Effector memory CD4-positive, alpha-beta T cell (primary cell): ENCODE measurements around the gene MPPED2.

Experiments used
- DNase-seq, 3 donors: peaks; one replicate each; pipeline ENCODE4 v3.0.0-alpha.2; 2020
- H3K27ac ChIP-seq: 2 replicates; pipeline ENCODE4 v1.7.0; 2013; ENCODE audit warnings: mild to moderate bottlenecking, low read length, moderate library complexity; ENCODE audit not compliant: insufficient read depth, poor library complexity, severe bottlenecking
- H3K27me3 ChIP-seq: replicated peaks from 2 replicates; pipeline ENCODE4 v1.7.0; 2013; ENCODE audit warnings: mild to moderate bottlenecking, low read length; ENCODE audit not compliant: insufficient read depth, control insufficient read depth, poor library complexity, severe bottlenecking
- H3K36me3 ChIP-seq: 2 replicates; pipeline ENCODE4 v1.7.0; 2013; ENCODE audit warnings: mild to moderate bottlenecking, low read length, moderate library complexity; ENCODE audit not compliant: control insufficient read depth, insufficient read depth
- H3K4me1 ChIP-seq: 2 replicates; pipeline ENCODE4 v1.7.0; 2013; ENCODE audit warnings: low read length, mild to moderate bottlenecking; ENCODE audit not compliant: control insufficient read depth, insufficient read depth, poor library complexity, severe bottlenecking
- H3K4me3 ChIP-seq: 2 replicates; pipeline ENCODE4 v1.7.0; 2013; ENCODE audit warnings: low read length, low read depth, mild to moderate bottlenecking; ENCODE audit not compliant: insufficient read depth, poor library complexity, severe bottlenecking
- H3K9me3 ChIP-seq: 2 replicates; pipeline ENCODE4 v1.7.0; 2013; ENCODE audit warnings: mild to moderate bottlenecking, low read length, moderate library complexity; ENCODE audit not compliant: control insufficient read depth

The MPPED2 gene

GRCh38 chr11:30462421-30462820 lies 123.7 kb downstream of the MPPED2 start:
- DNase-seq, result no peak
- H3K36me3 ChIP-seq, result no peaks in the 10 kb centered on the region
- no peaks in the 10 kb centered on the region for H3K27me3 ChIP-seq
- no peak overlapping the region for H3K4me3 ChIP-seq
- H3K4me1 ChIP-seq, result no peaks in the 10 kb centered on the region
- H3K27ac ChIP-seq, result no peak overlapping the region
- no peaks in the 10 kb centered on the region for H3K9me3 ChIP-seq

- Histone ChIP-seq H3K36me3 (no peaks in the 10 kb centered on the region), H3K27me3 (no peaks in the 10 kb centered on the region), H3K27ac (no peak overlapping the region), H3K9me3 (no peaks in the 10 kb centered on the region), H3K4me1 (no peaks in the 10 kb centered on the region), H3K4me3 (no peak overlapping the region)
- no peak for DNase-seq
Observed at GRCh38 chr11:30459821-30460220, 126.3 kb downstream of the MPPED2 start.

GRCh38 chr11:30459306-30459705 lies 126.8 kb downstream of the MPPED2 start:
- no peak for DNase-seq
- Histone ChIP-seq H3K4me1 (no peaks in the 10 kb centered on the region), H3K9me3 (no peaks in the 10 kb centered on the region), H3K27me3 (no peaks in the 10 kb centered on the region), H3K4me3 (no peak overlapping the region), H3K27ac (no peak overlapping the region), H3K36me3 (no peaks in the 10 kb centered on the region)

DNA sequence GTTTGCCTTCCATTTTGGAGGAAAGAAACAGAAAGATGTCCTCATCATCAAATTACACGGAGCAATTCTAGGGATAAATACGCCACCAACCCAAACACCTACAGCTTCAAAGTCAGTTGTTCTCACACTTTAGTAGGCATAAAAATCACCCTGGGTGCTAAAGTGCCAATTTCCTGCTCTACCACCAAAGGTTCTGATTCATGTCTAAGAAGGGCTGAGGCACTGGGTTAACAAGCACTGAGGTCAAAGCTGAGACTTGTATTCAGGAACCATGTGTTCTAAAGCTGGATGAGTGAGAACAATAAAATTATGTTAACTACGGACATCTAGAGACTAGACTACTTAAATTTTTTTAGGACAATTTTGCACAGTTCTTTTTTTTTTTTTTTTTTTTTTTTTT lies 127.6 kb downstream of the MPPED2 start:
- Histone ChIP-seq H3K36me3 (no peaks in the 10 kb centered on the region), H3K27ac (no peak overlapping the region), H3K27me3 (no peaks in the 10 kb centered on the region), H3K4me3 (no peak overlapping the region), H3K9me3 (no peaks in the 10 kb centered on the region), H3K4me1 (no peaks in the 10 kb centered on the region)
- DNase-seq, result no peak

GRCh38 chr11:30457087-30457486 lies 129.1 kb downstream of the MPPED2 start:
- H3K9me3 ChIP-seq, result no peaks in the 10 kb centered on the region
- DNase-seq, result no peak
- H3K4me1 ChIP-seq, result no peaks in the 10 kb centered on the region
- H3K4me3 ChIP-seq, result no peak overlapping the region
- no peaks in the 10 kb centered on the region for H3K36me3 ChIP-seq
- no peak overlapping the region for H3K27ac ChIP-seq
- no peaks in the 10 kb centered on the region for H3K27me3 ChIP-seq

DNA sequence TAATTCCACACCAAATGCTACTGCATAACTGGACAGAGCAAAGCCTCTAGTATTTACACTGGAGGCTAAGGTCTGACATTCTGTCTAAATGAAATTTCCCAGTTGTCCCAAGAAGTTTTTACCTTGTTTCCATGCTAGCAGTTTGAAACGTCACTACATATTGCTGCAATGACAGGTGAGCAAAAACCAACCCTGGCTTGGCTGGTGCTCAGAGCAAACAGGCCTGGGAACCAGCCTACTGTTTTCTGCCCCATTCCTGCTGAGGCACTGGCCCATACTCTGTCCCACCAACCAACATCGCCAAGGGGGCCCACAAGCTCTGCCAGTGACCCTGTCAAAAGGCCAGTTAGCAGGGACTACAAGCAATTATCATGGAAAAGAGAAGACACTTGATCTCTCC lies 131.1 kb downstream of the MPPED2 start:
- Histone ChIP-seq H3K4me3 (no peak overlapping the region), H3K4me1 (no peaks in the 10 kb centered on the region), H3K9me3 (no peaks in the 10 kb centered on the region), H3K27me3 (no peaks in the 10 kb centered on the region), H3K36me3 (no peaks in the 10 kb centered on the region), H3K27ac (no peak overlapping the region)
- DNase-seq, result no peak

GRCh38 chr11:30454541-30454940 lies 131.6 kb downstream of the MPPED2 start:
- DNase-seq, result no peak
- no peaks in the 10 kb centered on the region for H3K4me1 ChIP-seq
- H3K36me3 ChIP-seq, result no peaks in the 10 kb centered on the region
- H3K27ac ChIP-seq, result no peak overlapping the region
- H3K27me3 ChIP-seq, result no peaks in the 10 kb centered on the region
- H3K9me3 ChIP-seq, result no peaks in the 10 kb centered on the region
- H3K4me3 ChIP-seq, result no peak overlapping the region

DNA sequence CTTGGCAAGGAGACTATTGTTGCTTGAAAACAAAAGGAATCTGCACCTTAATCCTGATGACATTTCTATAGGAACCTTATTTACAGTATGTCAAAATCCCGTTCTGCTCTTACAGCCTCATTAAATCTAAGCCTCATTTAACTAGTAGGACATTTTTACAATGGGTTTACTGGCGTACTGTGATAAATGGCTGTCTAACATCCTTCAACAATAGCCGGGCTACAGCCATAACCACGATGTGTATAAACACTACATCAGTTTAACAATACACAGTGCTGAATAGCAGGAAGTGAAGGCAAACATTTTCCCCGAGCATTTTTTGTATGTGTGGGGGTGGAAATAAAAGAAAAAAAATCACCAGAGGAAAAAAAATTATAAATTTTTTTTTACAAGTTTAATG lies 132.0 kb downstream of the MPPED2 start:
- Histone ChIP-seq H3K4me3 (no peak overlapping the region), H3K27ac (no peak overlapping the region), H3K9me3 (no peaks in the 10 kb centered on the region), H3K27me3 (no peaks in the 10 kb centered on the region), H3K36me3 (no peaks in the 10 kb centered on the region), H3K4me1 (no peaks in the 10 kb centered on the region)
- DNase-seq, result no peak

- H3K27me3 ChIP-seq, result no peaks in the 10 kb centered on the region
- no peak for DNase-seq
- H3K9me3 ChIP-seq, result no peaks in the 10 kb centered on the region
- H3K27ac ChIP-seq, result no peak overlapping the region
- no peaks in the 10 kb centered on the region for H3K36me3 ChIP-seq
- H3K4me1 ChIP-seq, result no peaks in the 10 kb centered on the region
- H3K4me3 ChIP-seq, result no peak overlapping the region
Observed at GRCh38 chr11:30453705-30454104, 132.4 kb downstream of the MPPED2 start.

DNA sequence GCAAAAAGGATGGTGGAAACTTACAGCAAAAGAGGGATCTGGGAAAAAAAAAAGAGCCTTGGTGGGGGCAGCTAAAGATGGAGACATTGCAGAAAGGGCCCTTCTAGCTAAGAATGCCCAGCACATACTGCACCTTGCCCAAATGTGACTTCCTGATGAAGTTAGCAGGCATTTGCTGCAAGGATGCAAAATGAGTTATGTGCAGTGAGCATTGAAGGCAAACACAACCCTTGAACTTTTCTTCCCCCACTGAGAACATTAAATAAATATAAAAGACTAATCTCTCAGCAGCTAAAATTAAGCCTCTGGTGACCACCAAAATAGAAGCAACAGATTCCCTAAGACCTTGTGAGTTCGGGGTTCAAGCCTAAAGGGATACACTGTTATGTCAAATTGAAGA lies 133.3 kb downstream of the MPPED2 start:
- no peaks in the 10 kb centered on the region for H3K9me3 ChIP-seq
- no peaks in the 10 kb centered on the region for H3K27me3 ChIP-seq
- H3K27ac ChIP-seq, result no peak overlapping the region
- H3K36me3 ChIP-seq, result no peaks in the 10 kb centered on the region
- DNase-seq, result no peak
- H3K4me1 ChIP-seq, result no peaks in the 10 kb centered on the region
- no peak overlapping the region for H3K4me3 ChIP-seq

DNA sequence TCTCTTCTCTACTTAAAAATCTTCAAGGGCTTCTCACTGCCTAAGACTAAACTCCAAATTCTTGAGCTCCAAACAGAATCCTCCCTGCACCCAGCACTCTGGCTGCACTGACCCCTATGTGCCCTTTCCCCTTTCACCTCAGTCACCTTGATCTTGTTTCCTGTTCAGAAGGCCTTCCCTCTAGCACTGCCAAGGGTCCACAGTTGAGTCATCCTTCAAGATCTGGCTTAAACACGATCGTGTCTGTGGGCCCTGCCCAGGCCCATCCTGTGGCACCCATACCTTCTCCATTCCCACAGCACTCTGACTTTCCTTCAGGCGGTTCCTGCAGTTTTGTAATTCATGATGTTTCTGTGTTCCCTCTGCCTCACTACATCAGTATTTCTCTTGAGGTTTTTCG lies 134.0 kb downstream of the MPPED2 start:
- Histone ChIP-seq H3K4me3 (no peak overlapping the region), H3K4me1 (no peaks in the 10 kb centered on the region)
- DNase-seq, result no peak

More for the DNA sequence above, 134.0 kb downstream of the MPPED2 start:
- Histone ChIP-seq H3K27ac (no peak overlapping the region), H3K9me3 (no peaks in the 10 kb centered on the region), H3K27me3 (no peaks in the 10 kb centered on the region), H3K36me3 (no peaks in the 10 kb centered on the region)
